Loucy (cell line): ENCODE data around the gene CYP4F8.
"Not testable (repeated sequence)": the region's sequence is repeated elsewhere in the genome, so short reads cannot be mapped to it uniquely, and the experiment has no call there.

Experiments
- H2AFZ ChIP-seq: fragments of 200-600 bp; sonication (generic); 2 replicates; pipeline ENCODE4 v1.6.0; 2016; ENCODE audit warnings: antibody characterized with exemption, mild to moderate bottlenecking, low read length, moderate library complexity
- H3F3A ChIP-seq: fragments of 200-600 bp; 2 replicates; pipeline ENCODE4 v1.6.0; 2016; ENCODE audit warnings: antibody characterized with exemption, low read depth, mild to moderate bottlenecking
- H3K27me3 ChIP-seq: fragments of 200-600 bp; sonication (generic); 2 replicates; pipeline ENCODE4 v1.6.1; 2014; ENCODE audit warnings: low read length, mild to moderate bottlenecking; ENCODE audit not compliant: insufficient read depth, poor library complexity, severe bottlenecking
- H3K36me3 ChIP-seq: fragments of 200-600 bp; sonication (generic); 2 replicates; pipeline ENCODE4 v1.6.1; 2016; ENCODE audit warnings: low read length; ENCODE audit not compliant: insufficient read depth
- H3K4me1 ChIP-seq: fragments of 200-600 bp; sonication (generic); 2 replicates; pipeline ENCODE4 v1.5.1; 2014; ENCODE audit warnings: low read length, mild to moderate bottlenecking; ENCODE audit not compliant: insufficient read depth, poor library complexity, severe bottlenecking
- H3K4me2 ChIP-seq: fragments of 200-600 bp; sonication (generic); 2 replicates; pipeline ENCODE4 v1.6.0; 2014; ENCODE audit warnings: antibody characterized with exemption, low read length, low read depth, mild to moderate bottlenecking; ENCODE audit not compliant: poor library complexity, severe bottlenecking
- H3K4me3 ChIP-seq: fragments of 200-600 bp; sonication (generic); 2 replicates; pipeline ENCODE4 v1.5.1; 2014; ENCODE audit warnings: low read length, mild to moderate bottlenecking, mixed read lengths; ENCODE audit not compliant: poor library complexity, severe bottlenecking
- H3K79me2 ChIP-seq: fragments of 200-600 bp; sonication (generic); 2 replicates; pipeline ENCODE4 v1.6.1; 2014; ENCODE audit warnings: low read length; ENCODE audit not compliant: insufficient read depth
- H3K9ac ChIP-seq: fragments of 200-600 bp; sonication (generic); 2 replicates; pipeline ENCODE4 v1.6.0; 2014; ENCODE audit warnings: mild to moderate bottlenecking, low read depth, low read length, moderate library complexity; ENCODE audit not compliant: poor library complexity, severe bottlenecking
- H3K9me2 ChIP-seq: fragments of 200-600 bp; sonication (generic); replicated peaks from 2 replicates; pipeline ENCODE4 v1.6.1; 2016; ENCODE audit warnings: low read depth, low read length, mixed read lengths
- H3K9me3 ChIP-seq: fragments of 200-600 bp; sonication (generic); 2 replicates; pipeline ENCODE4 v1.6.1; 2014; ENCODE audit warnings: mild to moderate bottlenecking, antibody characterized with exemption, low read length, low read depth; ENCODE audit not compliant: insufficient read depth
- H4K20me1 ChIP-seq: fragments of 200-600 bp; sonication (generic); 2 replicates; pipeline ENCODE4 v1.6.0; 2014; ENCODE audit warnings: antibody characterized with exemption, low read length, mild to moderate bottlenecking; ENCODE audit not compliant: insufficient read depth, poor library complexity, severe bottlenecking
- CTCF ChIP-seq: fragments of 200-600 bp; sonication (generic); conservative IDR thresholded peaks from 2 replicates; pipeline ENCODE4 v1.5.1; 2014; ENCODE audit warnings: mild to moderate bottlenecking, antibody characterized with exemption, low read length
- EZH2phosphoT487 ChIP-seq: fragments of 200-600 bp; IDR thresholded peaks from 2 replicates; pipeline ENCODE4 v1.6.1; 2018; ENCODE audit warnings: antibody characterized with exemption, mild to moderate bottlenecking, moderate library complexity, borderline replicate concordance

CYP4F8 gene

GRCh38 chr19:15595069-15595468 is 19.9 kb upstream of the CYP4F8 start:
- no peak overlapping the region for H3K4me2 ChIP-seq
- no peak overlapping the region for H2AFZ ChIP-seq
- H3K36me3 ChIP-seq: no peaks in the 10 kb centered on the region
- H3K9me3 ChIP-seq: no peaks in the 10 kb centered on the region
- H3K79me2 ChIP-seq: no peaks in the 10 kb centered on the region
- no peak overlapping the region for H3K9ac ChIP-seq
- H3K27me3 ChIP-seq: no peaks in the 10 kb centered on the region
- H3F3A ChIP-seq: no peaks in the 10 kb centered on the region
- H3K9me2 ChIP-seq: no peaks in the 10 kb centered on the region
- TF ChIP-seq CTCF (no peak), EZH2phosphoT487 (no peak)
- no peak overlapping the region for H3K4me3 ChIP-seq
- no peaks in the 10 kb centered on the region for H4K20me1 ChIP-seq
- no peaks in the 10 kb centered on the region for H3K4me1 ChIP-seq

- H3K79me2 ChIP-seq, H4K20me1 ChIP-seq, H3F3A ChIP-seq, H3K9ac ChIP-seq, H2AFZ ChIP-seq, H3K4me3 ChIP-seq, H3K4me1 ChIP-seq, H3K27me3 ChIP-seq, H3K9me2 ChIP-seq, H3K9me3 ChIP-seq, H3K36me3 ChIP-seq, H3K4me2 ChIP-seq: not testable (repeated sequence)
These were observed 6.8 kb upstream of the CYP4F8 start for GRCh38 chr19:15607978-15608925.

GRCh38 chr19:15609261-15609660 is 5.8 kb upstream of the CYP4F8 start:
- Histone ChIP-seq H3K4me1 (no peaks in the 10 kb centered on the region), H3K9me2 (no peaks in the 10 kb centered on the region), H3F3A (no peaks in the 10 kb centered on the region), H3K79me2 (no peaks in the 10 kb centered on the region), H3K4me2 (no peak overlapping the region), H3K9ac (no peak overlapping the region), H3K27me3 (no peaks in the 10 kb centered on the region), H2AFZ (no peak overlapping the region), H3K9me3 (no peaks in the 10 kb centered on the region), H3K4me3 (no peak overlapping the region), H3K36me3 (no peaks in the 10 kb centered on the region), H4K20me1 (no peaks in the 10 kb centered on the region)
- TF ChIP-seq CTCF (no peak), EZH2phosphoT487 (no peak)

- no peaks in the 10 kb centered on the region for H3K36me3 ChIP-seq
- no peaks in the 10 kb centered on the region for H3K9me2 ChIP-seq
- no peak overlapping the region for H3K9ac ChIP-seq
- no peaks in the 10 kb centered on the region for H3K4me1 ChIP-seq
- no peak overlapping the region for H2AFZ ChIP-seq
- no peaks in the 10 kb centered on the region for H3F3A ChIP-seq
- H3K4me2 ChIP-seq: no peak overlapping the region
- no peaks in the 10 kb centered on the region for H3K79me2 ChIP-seq
- H3K9me3 ChIP-seq: no peaks in the 10 kb centered on the region
- no peak for TF ChIP-seq CTCF
- no peak for TF ChIP-seq EZH2phosphoT487
- H3K4me3 ChIP-seq: no peak overlapping the region
- no peaks in the 10 kb centered on the region for H3K27me3 ChIP-seq
- no peaks in the 10 kb centered on the region for H4K20me1 ChIP-seq
These were observed 2.7 kb upstream of the CYP4F8 start for GRCh38 chr19:15612342-15612741.
